ENCODE data around the gene FAF2. TPM values are rescaled to one million over a fixed set of nuclear protein-coding genes. Genes with fewer than 3 reads are reported as not detected.
"Not testable (repeated sequence)": the region's sequence is repeated elsewhere in the genome, so short reads cannot be mapped to it uniquely, and the experiment has no call there.

Gene FAF2, protein sequence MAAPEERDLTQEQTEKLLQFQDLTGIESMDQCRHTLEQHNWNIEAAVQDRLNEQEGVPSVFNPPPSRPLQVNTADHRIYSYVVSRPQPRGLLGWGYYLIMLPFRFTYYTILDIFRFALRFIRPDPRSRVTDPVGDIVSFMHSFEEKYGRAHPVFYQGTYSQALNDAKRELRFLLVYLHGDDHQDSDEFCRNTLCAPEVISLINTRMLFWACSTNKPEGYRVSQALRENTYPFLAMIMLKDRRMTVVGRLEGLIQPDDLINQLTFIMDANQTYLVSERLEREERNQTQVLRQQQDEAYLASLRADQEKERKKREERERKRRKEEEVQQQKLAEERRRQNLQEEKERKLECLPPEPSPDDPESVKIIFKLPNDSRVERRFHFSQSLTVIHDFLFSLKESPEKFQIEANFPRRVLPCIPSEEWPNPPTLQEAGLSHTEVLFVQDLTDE
- 10 to 100 TPM; 37.6 to 44.8 TPM for total RNA-seq

DNA sequence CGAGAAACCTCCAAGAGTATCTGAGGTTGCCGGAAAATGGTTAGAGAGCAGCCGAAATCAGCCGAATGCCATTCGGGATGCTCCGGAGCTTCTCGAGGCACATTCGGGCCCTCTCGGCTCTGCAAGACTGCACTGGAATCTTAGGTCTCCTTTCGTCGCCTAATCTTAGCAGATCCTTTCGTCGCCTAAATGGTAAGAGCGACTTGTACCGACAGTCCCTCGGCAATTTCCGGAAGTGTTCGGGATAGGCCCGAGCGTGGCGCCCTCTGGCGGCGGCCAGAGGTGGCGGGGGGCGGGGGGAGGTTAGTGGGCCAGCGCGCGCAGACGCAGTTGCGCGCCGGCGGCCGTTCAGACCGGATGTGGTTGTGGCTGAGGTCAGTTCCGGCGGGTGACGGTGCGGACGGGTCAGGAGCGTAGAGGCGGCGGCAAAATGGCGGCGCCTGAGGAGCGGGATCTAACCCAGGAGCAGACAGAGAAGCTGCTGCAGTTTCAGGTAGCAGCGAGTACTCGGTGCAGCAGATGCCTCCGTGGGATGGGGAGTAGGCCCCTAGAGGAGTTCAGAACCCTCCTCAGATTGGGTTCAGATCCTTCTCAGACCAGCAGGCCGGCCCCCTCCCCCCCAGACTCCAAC lies at the start of gene FAF2:
Gene FAF2 (plus strand): TSS at position 408 of the 631 bp plus-strand sequence. CDS start 23 bp downstream, at position 431.
- intact Hi-C loops (cut with DNase I, micrococcal nuclease), result loop anchor here (1.0 to 5.0 kb wide), 8 partner anchors 32 to 926 kb away; partner anchors contain the start of genes CLTB (in 2 of the 2), KIAA1191 (in 2 of the 2), RNF44 (in 2 of the 2) and TSPAN17 (in 1 of the 2)

DNA sequence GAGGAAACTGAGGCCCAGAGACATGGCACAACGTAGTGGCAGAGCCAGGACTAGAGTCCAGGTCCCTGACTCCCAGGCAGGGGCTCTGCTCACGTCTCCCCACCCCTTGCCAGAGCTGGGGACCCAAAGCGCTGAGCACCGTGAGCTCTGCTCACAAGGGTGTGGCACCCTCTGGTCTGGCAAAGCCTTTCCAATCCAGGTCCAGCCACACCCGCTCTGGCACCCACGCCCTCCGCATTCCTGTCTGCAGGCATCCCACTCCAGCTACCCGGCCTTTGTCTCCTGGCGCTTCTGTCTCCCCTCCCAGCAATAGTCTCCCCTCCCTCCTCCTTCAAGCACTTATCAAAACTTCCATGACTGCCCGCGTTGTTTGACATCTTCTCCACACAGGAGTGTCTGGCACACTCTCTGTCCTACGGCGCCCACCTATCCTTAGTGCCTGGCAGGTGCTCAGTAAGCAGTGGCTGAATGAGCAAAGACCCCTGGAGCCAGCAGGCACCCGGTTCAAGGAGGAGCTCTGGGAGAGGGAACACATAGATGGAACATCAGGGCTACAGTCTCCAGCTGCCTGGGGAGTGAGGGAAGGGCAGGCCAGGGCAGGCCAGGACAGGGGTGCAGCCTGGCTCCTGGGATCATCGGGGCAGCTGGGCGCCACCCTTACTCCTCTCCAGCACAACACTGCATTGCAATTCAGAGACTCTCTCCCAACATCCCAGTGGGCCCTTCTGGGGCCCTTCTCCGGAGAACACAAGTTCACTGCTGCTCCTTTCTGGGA lies 47.6 kb upstream of the FAF2 start:
- no peak overlapping the region for H3K27ac Mint-ChIP-seq
- no peaks in the 10 kb centered on the region for H3K4me1 Mint-ChIP-seq
- H3K4me3 Mint-ChIP-seq, result no peak overlapping the region
- ATAC-seq (no peak), DNase-seq (no peak)
- H3K36me3 Mint-ChIP-seq (ENCODE audit: low read depth), result peaks cover 9% of the 10 kb centered on the region
- ChIA-PET POLR2A (no interaction called here), CTCF (interaction anchor here (0.6 kb wide), 1 partner anchor 1306 kb away, joined by 3 read pairs; no protein-coding TSS in a partner anchor)
- intact Hi-C loops (cut with DNase I, micrococcal nuclease), result no loop called here
- no peaks in the 10 kb centered on the region for H3K9me3 Mint-ChIP-seq (ENCODE audit: low read depth)
- no peaks in the 10 kb centered on the region for H3K27me3 Mint-ChIP-seq

More for the DNA sequence above, at the start of gene FAF2:
- Mint-ChIP-seq H3K36me3 (ENCODE audit: low read depth) (peaks cover 6% of the 10 kb centered on the region), H3K27ac (peak within 1 kb of the TSS; percentile 97), H3K9me3 (ENCODE audit: low read depth) (no peaks in the 10 kb centered on the region), H3K27me3 (no peaks in the 10 kb centered on the region), H3K4me1 (peaks cover 31% of the 10 kb centered on the region), H3K4me3 (peak within 1 kb of the TSS; percentile 90)
- peak; percentile 98 for DNase-seq
- peak; percentile 98 for ATAC-seq
- POLR2A ChIA-PET, result interaction anchor here (0.6 to 2.6 kb wide), 6 partner anchors 21 to 115 kb away, joined by 3 to 18 read pairs (median 4); partner anchors contain the start of genes HIGD2A, NOP16 and RNF44
- CTCF ChIA-PET, result interaction anchor here (0.6 to 1.8 kb wide), 22 partner anchors 9 to 565 kb away, joined by 3 to 22 read pairs (median 5); partner anchors contain the start of genes CLTB, RNF44 and TSPAN17

DNA sequence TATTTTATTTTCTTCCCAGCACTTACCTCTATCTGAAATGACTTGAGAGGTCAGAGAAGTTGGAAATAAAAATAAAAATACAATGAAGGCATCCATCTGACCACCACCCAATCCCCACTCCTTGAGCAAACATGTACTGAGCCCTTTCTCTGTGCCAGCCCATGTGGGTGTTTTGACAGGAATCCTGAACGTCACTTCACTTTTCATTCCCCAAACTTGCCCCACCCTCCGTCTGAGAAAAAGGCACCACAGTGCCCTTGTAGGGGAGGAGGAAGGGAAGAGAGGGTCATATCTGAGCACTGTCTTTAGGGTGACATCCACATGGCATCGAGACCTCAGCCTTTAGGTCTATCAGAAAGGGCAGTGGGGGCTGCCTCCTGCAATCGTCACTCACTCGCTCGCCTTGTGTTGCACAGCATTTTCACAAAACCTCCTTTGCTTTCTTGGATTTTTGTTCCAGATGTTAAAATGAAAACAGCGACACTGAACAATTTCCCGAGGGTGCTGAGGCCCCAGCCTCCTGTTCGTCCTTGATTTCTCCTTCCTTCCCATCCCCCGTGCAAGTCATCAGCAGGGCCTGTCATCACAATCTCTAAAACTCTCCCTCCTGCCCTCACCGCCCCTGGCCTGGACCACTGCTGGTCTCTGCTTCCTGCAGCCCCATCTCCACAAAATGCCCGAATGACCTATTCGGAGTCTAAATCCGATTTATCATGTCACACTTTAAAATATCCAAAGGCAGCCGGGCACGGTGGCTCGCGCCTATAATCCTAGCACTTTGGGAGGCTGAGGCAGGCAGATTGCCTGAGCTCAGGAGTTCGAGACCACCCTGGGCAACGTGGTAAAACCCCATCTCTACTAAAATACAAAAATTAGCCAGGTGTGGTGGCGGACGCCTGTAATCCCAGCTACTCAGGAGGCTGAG lies 46.6 kb upstream of the FAF2 start:
- intact Hi-C loops (cut with DNase I, micrococcal nuclease), result no loop called here
- Mint-ChIP-seq H3K4me3 (no peak overlapping the region), H3K9me3 (ENCODE audit: low read depth) (no peaks in the 10 kb centered on the region), H3K4me1 (no peaks in the 10 kb centered on the region), H3K36me3 (ENCODE audit: low read depth) (peaks cover 11% of the 10 kb centered on the region), H3K27me3 (no peaks in the 10 kb centered on the region), H3K27ac (no peak overlapping the region)
- ChIA-PET CTCF (no interaction called here), POLR2A (no interaction called here)
- DNase-seq (no peak), ATAC-seq (no peak)

DNA sequence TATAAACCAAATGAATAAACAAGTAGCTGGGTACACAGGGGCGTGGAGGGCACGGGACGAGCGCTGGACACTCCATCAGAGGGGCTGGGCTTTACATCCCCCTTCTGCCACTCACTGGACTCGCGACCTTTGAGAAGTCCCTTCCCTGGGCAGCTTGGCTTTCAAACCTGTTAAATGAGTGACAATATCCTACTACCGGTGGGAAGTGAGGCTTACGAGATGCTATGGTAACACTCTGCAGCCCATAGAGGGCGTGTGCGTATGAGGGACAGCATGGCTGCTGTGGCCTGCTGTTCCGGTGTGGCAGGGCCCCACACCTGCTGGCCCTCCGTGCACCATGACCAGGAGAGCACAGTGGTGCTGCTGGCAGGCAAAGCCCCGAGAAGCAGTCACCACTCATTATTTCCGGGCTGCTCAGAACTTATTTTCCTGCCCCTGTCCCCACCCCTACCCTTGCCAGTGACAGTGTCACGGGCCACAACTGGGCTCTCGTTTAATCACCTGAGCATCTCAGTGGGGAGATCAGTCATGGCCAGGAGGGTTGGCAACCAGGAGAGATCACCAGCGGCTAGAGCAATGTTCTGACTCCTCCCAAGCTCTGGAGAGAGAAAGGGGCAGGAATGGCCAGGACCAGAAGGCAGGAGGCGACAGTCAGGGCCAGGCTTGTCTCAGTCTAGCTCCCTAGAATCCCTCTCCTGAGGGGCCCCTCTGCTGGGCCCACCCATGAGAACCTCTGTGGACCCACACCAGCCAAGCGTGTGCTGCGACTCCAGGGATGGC lies 42.3 kb upstream of the FAF2 start:
- no peak for ATAC-seq
- H3K27ac Mint-ChIP-seq, result no peak overlapping the region
- H3K9me3 Mint-ChIP-seq (ENCODE audit: low read depth), result no peaks in the 10 kb centered on the region
- no peak for DNase-seq
- H3K4me1 Mint-ChIP-seq, result no peaks in the 10 kb centered on the region
- H3K36me3 Mint-ChIP-seq (ENCODE audit: low read depth), result peaks cover 11% of the 10 kb centered on the region
- intact Hi-C loops (cut with DNase I, micrococcal nuclease), result no loop called here
- no peak overlapping the region for H3K4me3 Mint-ChIP-seq
- CTCF ChIA-PET, result no interaction called here
- no peaks in the 10 kb centered on the region for H3K27me3 Mint-ChIP-seq
- POLR2A ChIA-PET, result interaction anchor here (0.6 kb wide), 2 partner anchors 286 to 617 kb away, joined by 3 read pairs; partner anchors contain the start of gene ZNF346

DNA sequence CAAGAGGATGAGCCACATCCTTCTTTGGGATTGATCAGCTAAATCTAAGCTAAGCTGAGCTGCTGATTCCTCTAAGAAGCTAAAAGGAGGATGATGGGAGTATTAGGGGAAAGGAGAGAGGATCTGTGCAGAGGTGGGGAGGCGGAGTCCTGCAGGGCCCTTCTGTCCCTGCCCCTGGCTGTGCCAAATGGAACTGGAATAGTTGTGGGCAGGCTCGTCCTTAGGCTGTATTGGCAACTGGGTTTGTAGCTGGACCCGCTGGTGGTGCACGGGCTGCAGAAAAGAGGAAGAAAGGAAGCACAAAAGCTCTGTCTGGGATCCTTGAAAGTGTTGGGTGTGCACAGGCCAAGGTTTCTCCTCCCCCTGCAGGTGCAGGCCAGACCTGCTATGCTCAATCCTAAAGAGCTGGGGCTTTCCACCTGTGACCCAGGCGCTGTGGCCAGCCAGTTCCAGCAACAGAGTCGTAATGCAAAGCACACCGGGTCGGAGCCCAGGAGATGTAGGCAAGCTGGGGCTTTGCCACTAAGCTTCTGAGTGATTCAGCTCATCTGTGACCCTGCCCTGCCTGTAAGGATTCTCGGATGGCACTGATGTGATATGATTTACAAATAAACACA lies 41.6 kb upstream of the FAF2 start:
- peaks cover 2% of the 10 kb centered on the region for H3K4me1 Mint-ChIP-seq
- no peaks in the 10 kb centered on the region for H3K9me3 Mint-ChIP-seq (ENCODE audit: low read depth)
- H3K27me3 Mint-ChIP-seq, result no peaks in the 10 kb centered on the region
- ATAC-seq (no peak), DNase-seq (no peak)
- H3K36me3 Mint-ChIP-seq (ENCODE audit: low read depth), result peaks cover 12% of the 10 kb centered on the region
- intact Hi-C loops (cut with DNase I, micrococcal nuclease), result no loop called here
- POLR2A ChIA-PET, result interaction anchor here (0.6 kb wide), 1 partner anchor 616 kb away, joined by 3 read pairs; the partner anchor contains the start of gene ZNF346
- no peak overlapping the region for H3K27ac Mint-ChIP-seq
- H3K4me3 Mint-ChIP-seq, result no peak overlapping the region
- CTCF ChIA-PET, result no interaction called here

DNA sequence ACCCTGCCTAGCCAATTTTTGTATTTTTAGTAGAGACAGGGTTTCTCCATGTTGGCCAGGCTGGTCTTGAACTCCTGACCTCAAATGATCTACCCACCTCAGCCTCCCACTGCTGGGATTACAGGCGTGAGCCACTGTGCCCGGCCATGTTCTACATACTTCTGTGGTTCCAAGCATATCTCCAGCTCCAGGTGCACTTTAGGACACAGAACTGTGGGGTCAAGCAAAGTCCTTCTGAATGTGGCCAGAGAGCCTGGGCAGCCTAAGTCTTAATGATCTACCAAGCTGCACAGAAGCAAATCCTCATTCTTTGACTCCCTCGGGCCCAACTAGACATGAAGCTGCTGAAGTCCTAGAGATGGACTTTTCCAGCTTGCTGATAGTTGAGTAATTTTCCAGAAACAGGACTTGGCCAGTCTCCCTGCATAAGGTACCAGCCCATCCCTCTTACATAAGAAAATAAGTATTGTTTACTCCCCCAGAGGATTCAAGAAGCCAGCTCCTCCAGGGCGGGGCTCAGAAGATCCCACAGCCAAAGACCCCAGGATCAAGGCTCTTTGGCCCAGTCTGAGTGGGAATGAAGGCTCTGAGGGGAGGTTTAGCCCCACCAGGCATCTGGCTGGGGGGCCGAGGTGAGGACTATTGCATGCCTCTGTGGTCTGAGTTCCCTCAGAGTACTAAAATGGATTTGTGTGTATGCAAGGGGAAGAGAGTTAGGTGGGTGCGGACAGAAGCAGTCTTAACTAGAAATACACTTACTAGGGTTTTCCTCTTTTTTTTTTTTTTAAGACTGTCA lies 40.5 kb upstream of the FAF2 start:
- no peak overlapping the region for H3K4me3 Mint-ChIP-seq
- ATAC-seq (no peak), DNase-seq (no peak)
- ChIA-PET CTCF (interaction anchor here (1.3 kb wide), 1 partner anchor 9 kb away, joined by 6 read pairs; the partner anchor contains the start of gene CLTB), POLR2A (no interaction called here)
- intact Hi-C loops (cut with DNase I, micrococcal nuclease), result no loop called here
- no peak overlapping the region for H3K27ac Mint-ChIP-seq
- no peaks in the 10 kb centered on the region for H3K27me3 Mint-ChIP-seq
- H3K9me3 Mint-ChIP-seq (ENCODE audit: low read depth), result no peaks in the 10 kb centered on the region
- peaks cover 5% of the 10 kb centered on the region for H3K4me1 Mint-ChIP-seq
- H3K36me3 Mint-ChIP-seq (ENCODE audit: low read depth), result peaks cover 8% of the 10 kb centered on the region

DNA sequence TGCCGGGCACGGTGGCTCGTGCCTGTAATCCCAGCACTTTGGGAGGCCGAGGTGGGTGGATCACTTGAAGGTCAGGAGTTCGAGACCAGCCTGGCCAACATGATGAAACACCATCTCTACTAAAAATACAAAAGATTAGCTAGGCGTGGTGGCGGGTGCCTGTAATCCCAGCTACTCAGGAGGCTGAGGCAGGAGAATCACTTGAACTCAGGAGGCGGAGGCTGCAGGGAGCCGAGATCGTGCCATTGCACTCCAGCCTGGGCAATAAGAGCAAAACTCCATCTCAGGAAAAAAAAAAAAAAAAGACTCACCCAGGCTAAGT lies 40.0 kb upstream of the FAF2 start:
- H3K4me3 Mint-ChIP-seq; H3K4me1 Mint-ChIP-seq; H3K27ac Mint-ChIP-seq; POLR2A ChIA-PET; ATAC-seq; intact Hi-C loops (cut with DNase I, micrococcal nuclease); H3K27me3 Mint-ChIP-seq; H3K9me3 Mint-ChIP-seq (ENCODE audit: low read depth); H3K36me3 Mint-ChIP-seq (ENCODE audit: low read depth); DNase-seq: not testable (repeated sequence)
- CTCF ChIA-PET, result interaction anchor here (0.9 to 1.3 kb wide), 2 partner anchors 8 to 678 kb away, joined by 4 to 6 read pairs; partner anchors contain the start of gene CLTB

DNA sequence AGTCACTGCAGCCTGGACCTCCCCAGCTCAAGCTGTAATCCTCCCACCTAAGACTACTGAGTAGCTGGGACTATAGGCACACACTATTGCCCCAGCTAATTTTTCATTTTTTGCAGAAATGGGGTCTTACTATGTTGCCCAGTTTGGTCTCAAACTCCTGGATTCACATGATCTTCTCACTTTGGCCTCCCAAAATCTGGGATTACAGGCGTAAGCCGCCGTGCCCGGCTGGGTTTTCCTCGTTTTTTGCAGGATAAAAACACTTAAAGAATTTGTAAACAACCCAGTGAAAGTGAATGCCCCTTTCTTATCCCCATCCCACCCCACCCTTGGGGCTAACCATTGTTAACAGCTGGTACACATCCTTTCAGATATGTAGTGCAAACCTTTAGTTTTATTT lies 39.6 kb upstream of the FAF2 start:
- Mint-ChIP-seq H3K27me3 (no peaks in the 10 kb centered on the region), H3K36me3 (ENCODE audit: low read depth) (peaks cover 8% of the 10 kb centered on the region), H3K9me3 (ENCODE audit: low read depth) (no peaks in the 10 kb centered on the region), H3K4me1 (peaks cover 9% of the 10 kb centered on the region), H3K27ac (no peak overlapping the region), H3K4me3 (no peak overlapping the region)
- ATAC-seq, result no peak
- no peak for DNase-seq
- ChIA-PET CTCF (interaction anchor here (0.9 kb wide), 1 partner anchor 677 kb away, joined by 4 read pairs; no protein-coding TSS in a partner anchor), POLR2A (no interaction called here)
- intact Hi-C loops (cut with DNase I, micrococcal nuclease), result no loop called here

DNA sequence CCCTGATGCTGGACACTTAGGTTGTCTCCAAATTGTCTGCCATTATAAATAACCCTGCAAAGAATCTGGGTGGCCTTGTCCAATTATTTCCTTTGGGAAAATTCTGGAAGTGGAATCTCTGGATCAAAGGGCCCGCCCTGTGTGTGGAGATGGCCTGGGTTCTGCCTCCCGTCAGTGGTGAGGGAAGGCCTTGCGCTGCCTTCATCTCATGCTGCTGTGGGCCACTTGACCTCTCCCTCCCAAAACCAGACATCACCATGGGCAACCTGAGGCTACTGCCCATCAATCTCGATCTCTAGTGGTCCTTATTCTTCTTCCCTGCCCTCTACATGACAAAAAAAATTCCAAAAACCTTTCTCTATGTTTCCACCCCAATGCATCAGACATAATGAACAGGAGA lies 38.4 kb upstream of the FAF2 start:
- no peaks in the 10 kb centered on the region for H3K9me3 Mint-ChIP-seq (ENCODE audit: low read depth)

More for the DNA sequence above, 38.4 kb upstream of the FAF2 start:
- ATAC-seq (no peak), DNase-seq (no peak)
- H3K36me3 Mint-ChIP-seq (ENCODE audit: low read depth), result peaks cover 8% of the 10 kb centered on the region
- H3K27ac Mint-ChIP-seq, result no peak overlapping the region
- H3K4me3 Mint-ChIP-seq, result no peak overlapping the region
- H3K27me3 Mint-ChIP-seq, result no peaks in the 10 kb centered on the region
- CTCF ChIA-PET, result interaction anchor here (0.8 kb wide), 1 partner anchor 90 kb away, joined by 4 read pairs; no protein-coding TSS in a partner anchor
- intact Hi-C loops (cut with DNase I, micrococcal nuclease), result loop anchor here in 1 of 2 experiments (10.0 kb wide), 2 partner anchors 135 to 165 kb away; partner anchors contain the start of gene CDHR2
- peaks cover 21% of the 10 kb centered on the region for H3K4me1 Mint-ChIP-seq
- POLR2A ChIA-PET, result no interaction called here
